OCI-LY7 (cell line): ENCODE results near the gene KPNA3.

Experiments used
- EZH2phosphoT487 ChIP-seq: fragments of 200-600 bp; sonication (generic); IDR thresholded peaks from 2 replicates; pipeline ENCODE4 v1.6.1; 2018; ENCODE audit warnings: low read depth, borderline replicate concordance, mild to moderate bottlenecking, mixed run types, antibody characterized with exemption, low read length, moderate library complexity, mixed read lengths
- TF ChIP-seq, protein P1 (sequence below): fragments of 200-600 bp; sonication (generic); conservative IDR thresholded peaks from 2 replicates; pipeline ENCODE4 v1.5.1; 2014; ENCODE audit warnings: mild to moderate bottlenecking, antibody characterized with exemption, low read length, moderate library complexity, mixed read lengths

DNA sequence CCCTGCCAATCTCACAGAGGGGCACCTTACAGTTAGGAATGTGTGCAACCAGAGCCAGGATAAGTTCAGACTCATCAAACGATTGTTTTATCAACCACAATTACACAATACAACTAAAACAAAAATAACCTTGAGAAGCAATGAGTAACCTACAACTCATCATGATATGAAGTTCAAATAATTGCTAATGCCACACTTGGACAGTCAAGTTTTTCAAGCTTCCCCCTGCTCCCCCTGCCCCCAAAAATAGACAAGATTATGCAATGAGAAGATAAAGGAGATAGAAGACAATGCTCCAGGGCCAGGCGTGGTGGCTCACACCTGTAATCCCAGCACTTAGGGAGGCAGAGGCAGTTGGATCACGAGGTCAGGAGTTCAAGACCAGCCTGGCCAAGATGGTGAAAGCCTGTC lies 13.6 kb upstream of the KPNA3 start:
- TF ChIP-seq, protein P1, sequence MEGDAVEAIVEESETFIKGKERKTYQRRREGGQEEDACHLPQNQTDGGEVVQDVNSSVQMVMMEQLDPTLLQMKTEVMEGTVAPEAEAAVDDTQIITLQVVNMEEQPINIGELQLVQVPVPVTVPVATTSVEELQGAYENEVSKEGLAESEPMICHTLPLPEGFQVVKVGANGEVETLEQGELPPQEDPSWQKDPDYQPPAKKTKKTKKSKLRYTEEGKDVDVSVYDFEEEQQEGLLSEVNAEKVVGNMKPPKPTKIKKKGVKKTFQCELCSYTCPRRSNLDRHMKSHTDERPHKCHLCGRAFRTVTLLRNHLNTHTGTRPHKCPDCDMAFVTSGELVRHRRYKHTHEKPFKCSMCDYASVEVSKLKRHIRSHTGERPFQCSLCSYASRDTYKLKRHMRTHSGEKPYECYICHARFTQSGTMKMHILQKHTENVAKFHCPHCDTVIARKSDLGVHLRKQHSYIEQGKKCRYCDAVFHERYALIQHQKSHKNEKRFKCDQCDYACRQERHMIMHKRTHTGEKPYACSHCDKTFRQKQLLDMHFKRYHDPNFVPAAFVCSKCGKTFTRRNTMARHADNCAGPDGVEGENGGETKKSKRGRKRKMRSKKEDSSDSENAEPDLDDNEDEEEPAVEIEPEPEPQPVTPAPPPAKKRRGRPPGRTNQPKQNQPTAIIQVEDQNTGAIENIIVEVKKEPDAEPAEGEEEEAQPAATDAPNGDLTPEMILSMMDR: no peak
- no peak for TF ChIP-seq EZH2phosphoT487
